Epithelial cell of proximal tubule (primary cell): Measurements from ENCODE around the gene OR51F1. TPM values are rescaled to one million over a fixed set of nuclear protein-coding genes. Genes with fewer than 3 reads are reported as not detected.

Experiments used
- DNase-seq: peaks from one replicate; pipeline ENCODE4 v3.0.0-alpha.2; 2011; ENCODE audit warnings: low read depth
- H3K4me3 ChIP-seq: 2 replicates; pipeline ENCODE4 v1.5.1; 2011; ENCODE audit warnings: low read depth, mild to moderate bottlenecking, low read length
- CTCF ChIP-seq: conservative IDR thresholded peaks from 2 replicates; pipeline ENCODE4 v1.5.1; 2012; ENCODE audit warnings: low read depth, mild to moderate bottlenecking, low read length
- total RNA-seq: library from RNA; depleted of rRNA; stranded (reverse); fragments of >200 nt; gene quantifications from 2 replicates; pipeline ENCODE4 v1.2.3, GENCODE V29; 2015

Gene OR51F1
- total RNA-seq, 1 donor from 2014 or later = not detected

DNA sequence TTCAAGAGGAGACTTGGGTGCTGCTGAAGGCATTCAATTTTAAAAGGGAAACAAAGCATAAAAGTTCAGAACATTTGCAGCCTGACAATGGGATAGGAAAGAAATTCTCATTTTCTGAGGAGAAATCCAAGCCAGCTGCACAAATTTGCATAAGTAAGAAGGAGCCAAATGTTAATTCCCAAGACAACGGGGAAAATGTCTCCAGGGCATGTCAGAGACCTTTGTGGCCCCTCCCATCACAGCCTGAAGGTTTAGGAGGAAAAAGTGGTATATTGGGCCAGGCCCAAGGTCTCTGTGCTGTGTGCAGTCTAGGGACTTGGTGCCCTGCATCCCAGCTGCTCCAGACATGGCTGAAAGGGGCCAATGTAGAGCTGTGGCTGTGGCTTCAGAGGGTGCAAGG, 12.7 kb upstream of the OR51F1 start:
- H3K4me3 ChIP-seq = no peak overlapping the region
- no peak for TF ChIP-seq CTCF
- DNase-seq = no peak

- no peak for TF ChIP-seq CTCF
- DNase-seq = no peak
- no peak overlapping the region for H3K4me3 ChIP-seq
Measured at GRCh38 chr11:4768094-4768493, 1.6 kb downstream of the OR51F1 start.

- no peak for TF ChIP-seq CTCF
- no peak for DNase-seq
- H3K4me3 ChIP-seq = no peak overlapping the region
Measured at GRCh38 chr11:4766420-4767043, 3.2 kb downstream of the OR51F1 start.

DNA sequence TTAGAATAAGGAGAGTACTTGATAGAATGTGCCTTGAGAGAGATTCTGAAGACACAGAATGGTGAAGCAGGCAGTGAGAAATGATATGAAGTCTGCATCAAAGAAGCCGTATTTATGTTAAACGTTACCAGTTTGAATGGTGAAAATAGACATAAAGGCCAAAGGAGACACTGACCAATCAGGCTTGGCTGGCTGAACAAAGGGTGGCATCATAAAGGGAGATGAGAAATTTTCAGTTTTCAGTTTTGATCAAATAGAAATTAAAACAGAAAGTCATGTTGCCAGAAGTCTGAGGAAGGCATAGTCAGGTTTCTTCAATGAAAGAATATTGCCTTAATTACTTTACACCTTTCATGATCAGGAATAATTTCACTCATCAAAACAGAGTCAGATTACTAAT, 6.6 kb downstream of the OR51F1 start:
- TF ChIP-seq CTCF = no peak
- DNase-seq = no peak
- no peak overlapping the region for H3K4me3 ChIP-seq

DNA sequence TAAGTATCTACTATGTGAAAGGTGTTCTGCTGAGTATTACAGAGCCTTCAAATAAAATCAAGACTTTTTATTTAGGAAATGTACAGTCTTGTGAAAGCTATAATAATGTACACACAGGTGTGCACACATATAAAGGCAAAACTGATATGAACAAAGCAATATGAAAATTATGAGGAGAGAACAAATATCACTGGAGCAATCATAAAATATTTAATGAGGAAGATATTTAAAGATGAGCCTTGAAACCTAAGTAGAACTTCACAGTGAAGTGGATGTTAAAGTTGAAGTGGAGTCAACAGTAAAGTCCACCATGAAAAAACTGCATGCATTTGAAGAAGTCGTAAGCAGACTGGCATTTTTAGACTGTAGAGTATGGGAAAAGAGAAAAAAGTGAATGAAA, 18.5 kb downstream of the OR51F1 start:
- TF ChIP-seq CTCF = no peak
- no peak for DNase-seq
- no peak overlapping the region for H3K4me3 ChIP-seq

GRCh38 chr11:4748438-4748837, 21.3 kb downstream of the OR51F1 start:
- no peak for TF ChIP-seq CTCF
- no peak for DNase-seq
- H3K4me3 ChIP-seq = no peak overlapping the region

DNA sequence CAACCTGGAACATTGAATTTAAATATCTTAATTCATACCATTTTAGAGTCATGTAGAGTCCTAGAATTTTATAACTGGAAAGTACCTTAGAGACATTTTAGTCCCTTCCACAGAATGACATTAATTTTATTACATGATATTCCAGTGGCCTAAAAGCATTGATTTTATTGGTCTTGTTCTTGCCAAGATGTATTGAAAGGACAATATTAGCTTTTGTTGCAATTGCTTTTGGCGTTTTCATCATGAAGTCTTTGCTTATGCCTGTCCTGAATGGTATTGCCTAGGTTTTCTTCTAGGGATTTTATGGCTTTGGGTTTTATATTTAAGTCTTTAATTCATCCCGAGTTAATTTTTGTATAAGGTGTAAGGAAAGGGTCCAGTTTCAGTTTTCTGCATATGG, 29.0 kb downstream of the OR51F1 start:
- no peak for DNase-seq
- no peak for TF ChIP-seq CTCF
- H3K4me3 ChIP-seq = no peak overlapping the region
